HG03280 (cell line): Measurements from ENCODE around the gene MS4A12.
"Not testable (repeated sequence)": the region's sequence is repeated elsewhere in the genome, so short reads cannot be mapped to it uniquely, and the experiment has no call there.

ENCODE experiments used
- ATAC-seq: cut with Tn5 transposase; IDR thresholded peaks from one replicate; pipeline ENCODE4 v1.9.1; 2021; ENCODE audit warnings: mild to moderate bottlenecking, moderate library complexity; ENCODE audit not compliant: unreplicated experiment

The MS4A12 gene

DNA sequence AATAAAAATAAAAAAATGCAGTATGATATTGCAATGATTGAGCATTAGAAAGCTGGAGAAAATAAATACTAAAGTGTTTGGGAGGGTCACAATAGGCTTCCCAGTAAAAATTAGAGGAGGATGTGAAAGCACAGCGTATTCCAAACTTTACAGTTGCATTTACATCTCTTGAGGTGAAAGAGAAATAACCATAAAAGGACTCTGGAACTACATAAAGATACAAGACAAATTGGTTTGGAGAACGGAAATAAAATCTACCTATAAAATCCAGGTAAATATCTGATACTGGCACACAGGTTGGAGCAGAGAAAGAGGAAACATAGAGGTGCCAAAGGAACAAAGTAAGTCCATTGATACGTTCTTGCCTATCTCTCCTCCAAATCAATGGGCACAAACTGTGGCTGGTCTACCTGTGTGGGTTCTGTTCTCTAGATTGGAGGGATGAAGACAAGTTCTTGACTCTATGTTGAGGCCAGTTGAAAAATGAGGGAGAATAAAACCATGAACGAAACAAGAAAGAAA lies at the start of gene MS4A12:
Gene MS4A12, plus strand, starts transcription at position 291 of the 522 bp plus-strand sequence. CDS start 4,541 bp downstream, outside the sequence.
- ATAC-seq: no peak

GRCh38 chr11:60447070-60447469 lies 45.5 kb upstream of the MS4A12 start:
- no peak for ATAC-seq

DNA sequence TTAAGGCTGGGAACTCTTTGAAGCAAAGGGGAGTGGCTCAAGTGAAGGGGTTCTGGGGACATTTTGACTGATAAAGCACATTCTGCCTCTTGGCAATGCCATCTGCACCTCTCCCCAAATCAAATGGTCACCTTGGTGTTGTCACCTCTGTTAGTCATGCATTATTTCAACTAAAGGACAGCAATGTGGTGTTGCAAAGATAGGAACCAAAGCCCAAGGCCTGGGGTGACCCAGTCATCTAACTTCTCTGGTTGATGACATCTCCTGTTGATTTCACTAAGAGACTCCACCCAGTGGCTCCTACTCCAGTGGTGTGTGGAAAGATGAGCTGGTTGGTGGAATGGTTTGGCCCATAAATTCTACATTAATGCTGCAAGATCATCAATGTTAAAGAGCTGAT lies 44.7 kb upstream of the MS4A12 start:
- ATAC-seq: no peak

- not testable (repeated sequence) for ATAC-seq
Measured at GRCh38 chr11:60451185-60451584, 41.4 kb upstream of the MS4A12 start.

GRCh38 chr11:60454212-60454611 lies 38.4 kb upstream of the MS4A12 start:
- no peak for ATAC-seq

DNA sequence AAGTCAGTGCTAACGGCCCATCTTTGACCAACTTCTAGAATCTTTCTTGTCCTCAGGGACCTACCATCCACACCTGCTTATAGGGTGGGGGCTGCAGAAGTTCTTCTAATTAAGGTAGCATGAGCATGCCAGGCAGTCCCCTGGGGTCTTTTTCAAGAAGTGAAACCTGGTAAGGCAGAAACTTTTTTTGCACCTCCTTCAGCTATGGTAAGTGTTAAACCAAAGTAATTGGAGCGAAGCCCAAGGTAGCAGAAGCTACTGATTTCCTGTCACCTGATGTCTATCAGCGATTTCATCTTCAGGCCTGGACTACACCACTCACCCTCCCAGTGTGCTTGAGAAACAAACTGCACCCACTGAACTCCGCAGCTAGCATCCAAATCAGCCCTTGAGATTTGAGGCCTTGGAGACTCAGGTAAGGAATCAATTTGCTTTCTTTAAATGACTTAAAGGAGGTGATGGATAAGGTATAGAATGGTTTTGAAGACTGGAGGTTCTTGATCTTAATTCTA lies 37.0 kb upstream of the MS4A12 start, which contains the start of gene MS4A1:
Gene MS4A1, plus strand, starts transcription at position 317 of the 512 bp plus-strand sequence. CDS start 6,528 bp downstream, outside the sequence.
- peak; percentile 56 for ATAC-seq

DNA sequence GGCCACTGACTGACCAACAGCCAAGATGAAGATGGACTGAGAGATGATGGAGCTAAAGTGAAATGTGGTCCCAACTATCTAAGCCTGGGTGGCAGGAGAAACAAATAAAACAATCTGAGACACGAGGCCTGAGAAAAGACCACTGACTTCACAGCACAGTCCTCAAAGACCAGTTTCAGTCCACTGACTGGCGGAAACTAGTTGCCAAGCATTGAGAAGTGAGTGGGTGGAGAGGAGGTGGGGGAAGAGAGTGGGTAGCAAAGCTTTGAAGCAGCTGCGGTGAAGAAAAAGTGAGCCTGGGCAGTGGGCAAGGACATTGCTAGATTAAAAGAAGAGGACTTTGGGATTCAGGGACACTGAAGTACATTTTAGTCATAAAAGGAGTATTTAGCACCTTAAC lies 35.0 kb upstream of the MS4A12 start:
- peak; percentile 51 for ATAC-seq

DNA sequence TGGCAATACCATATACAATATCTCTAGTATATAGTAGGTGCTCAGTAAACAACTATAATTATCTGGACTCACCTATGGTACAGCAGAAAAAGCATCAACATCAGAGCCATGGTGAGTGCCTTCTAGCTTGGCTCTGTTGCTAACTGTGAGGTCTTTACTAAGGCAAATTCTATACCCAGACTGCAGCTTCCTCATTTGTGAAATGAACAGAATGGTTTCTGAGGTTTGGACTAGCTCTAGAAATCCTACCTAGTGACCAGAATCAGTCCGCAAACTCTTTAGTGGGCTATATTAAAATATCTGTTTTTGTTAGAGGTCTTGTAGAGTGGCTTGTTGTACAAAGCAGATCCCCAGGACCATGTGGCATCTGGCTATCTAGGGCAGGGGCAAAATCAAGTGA lies 33.2 kb upstream of the MS4A12 start:
- ATAC-seq: no peak

- no peak for ATAC-seq
Measured at GRCh38 chr11:60468829-60469228, 23.7 kb upstream of the MS4A12 start.

- no peak for ATAC-seq
Measured at GRCh38 chr11:60469723-60470122, 22.9 kb upstream of the MS4A12 start.

GRCh38 chr11:60477035-60477445 lies 15.5 kb upstream of the MS4A12 start:
- no peak for ATAC-seq

DNA sequence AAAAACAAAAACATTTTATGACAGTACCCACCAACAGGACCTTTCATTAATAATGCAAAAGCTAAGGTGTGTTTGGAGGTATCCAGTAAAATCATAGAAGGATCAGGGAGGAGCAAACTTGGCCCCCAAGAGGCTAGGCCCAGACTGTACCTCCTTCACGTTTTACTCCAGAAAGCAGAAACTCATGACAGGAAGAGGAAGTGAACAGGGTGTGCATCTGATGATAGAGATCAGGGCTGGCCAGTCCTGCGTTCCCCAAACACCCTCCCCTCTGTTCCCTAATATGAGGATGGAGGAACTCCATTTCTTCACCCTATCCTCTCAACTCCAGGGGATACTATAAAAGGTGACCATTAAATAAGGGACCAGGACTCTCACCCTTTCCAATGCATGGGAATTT lies 10.2 kb upstream of the MS4A12 start:
- ATAC-seq: no peak

GRCh38 chr11:60485987-60486386 lies 6.6 kb upstream of the MS4A12 start:
- peak; percentile 100 for ATAC-seq

DNA sequence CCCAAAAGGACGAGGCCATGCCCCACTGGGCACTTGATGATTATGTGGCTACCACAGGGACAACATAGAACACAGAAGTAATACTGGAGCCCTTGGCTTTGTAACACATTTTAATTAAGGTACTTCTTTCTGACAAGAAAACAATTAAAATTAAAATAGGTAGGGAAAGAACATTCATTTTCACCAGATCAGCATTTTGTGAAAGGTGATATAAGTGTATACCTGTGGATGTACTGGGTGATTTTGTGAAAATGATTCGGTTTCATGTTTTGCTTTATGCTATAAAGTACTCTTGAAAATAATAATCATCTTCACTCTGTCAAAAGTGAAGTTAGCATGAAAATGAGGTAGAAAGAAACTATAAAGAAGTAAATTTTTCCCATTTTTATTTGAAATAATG lies 876 bp downstream of the MS4A12 start:
- no peak for ATAC-seq

DNA sequence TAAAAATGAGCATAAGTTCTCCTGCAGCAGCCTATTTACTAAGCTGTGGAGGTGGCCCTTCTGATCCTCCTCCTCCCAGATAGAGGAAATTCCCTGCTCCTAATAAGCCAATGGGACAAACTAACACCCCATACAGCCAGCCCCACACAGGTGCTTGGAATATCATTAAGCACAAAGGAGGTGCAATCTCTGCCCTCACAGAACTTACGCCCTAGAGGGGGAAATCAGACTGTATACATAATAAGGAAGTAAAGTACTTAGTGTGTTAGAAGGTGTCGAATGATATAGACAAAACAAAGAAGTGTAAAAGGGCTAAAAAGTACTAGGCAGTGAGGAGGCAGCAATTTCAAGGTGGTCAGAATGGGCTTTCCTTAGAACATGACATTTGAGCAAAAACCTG lies 5.8 kb downstream of the MS4A12 start:
- no peak for ATAC-seq

- ATAC-seq: no peak
Measured at GRCh38 chr11:60498853-60499252, 6.3 kb downstream of the MS4A12 start.

DNA sequence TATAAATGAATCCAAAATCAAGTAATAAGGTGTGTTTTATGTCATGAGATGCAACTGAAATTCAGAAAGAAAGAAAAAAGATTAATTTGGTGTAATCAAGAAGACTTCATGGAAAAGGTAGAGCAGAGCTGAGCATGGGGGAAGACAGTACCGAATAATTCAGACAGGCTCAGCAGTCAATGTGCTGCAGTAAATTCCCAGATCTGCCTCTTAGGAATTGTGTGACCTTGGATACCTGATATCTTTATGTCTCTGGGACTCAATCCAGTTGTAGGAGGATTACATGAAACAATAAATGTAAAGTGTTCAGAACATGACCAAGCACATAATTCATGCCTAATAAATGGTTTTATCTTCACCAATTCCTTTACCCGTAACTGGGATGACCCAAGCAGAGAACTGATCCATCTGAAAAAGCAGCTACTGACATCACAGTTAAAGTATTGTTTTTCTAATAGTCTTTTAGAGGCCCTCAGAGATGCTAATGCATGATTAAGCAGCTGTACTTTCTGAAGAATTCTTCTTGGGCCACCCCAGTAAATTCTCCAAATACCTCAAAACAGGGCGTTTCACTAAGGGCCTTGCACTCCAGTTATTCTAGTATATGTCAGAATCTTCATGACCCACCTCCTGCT lies 7.8 kb downstream of the MS4A12 start:
- ATAC-seq: no peak

GRCh38 chr11:60502221-60502775 lies 9.7 kb downstream of the MS4A12 start:
- ATAC-seq: no peak

DNA sequence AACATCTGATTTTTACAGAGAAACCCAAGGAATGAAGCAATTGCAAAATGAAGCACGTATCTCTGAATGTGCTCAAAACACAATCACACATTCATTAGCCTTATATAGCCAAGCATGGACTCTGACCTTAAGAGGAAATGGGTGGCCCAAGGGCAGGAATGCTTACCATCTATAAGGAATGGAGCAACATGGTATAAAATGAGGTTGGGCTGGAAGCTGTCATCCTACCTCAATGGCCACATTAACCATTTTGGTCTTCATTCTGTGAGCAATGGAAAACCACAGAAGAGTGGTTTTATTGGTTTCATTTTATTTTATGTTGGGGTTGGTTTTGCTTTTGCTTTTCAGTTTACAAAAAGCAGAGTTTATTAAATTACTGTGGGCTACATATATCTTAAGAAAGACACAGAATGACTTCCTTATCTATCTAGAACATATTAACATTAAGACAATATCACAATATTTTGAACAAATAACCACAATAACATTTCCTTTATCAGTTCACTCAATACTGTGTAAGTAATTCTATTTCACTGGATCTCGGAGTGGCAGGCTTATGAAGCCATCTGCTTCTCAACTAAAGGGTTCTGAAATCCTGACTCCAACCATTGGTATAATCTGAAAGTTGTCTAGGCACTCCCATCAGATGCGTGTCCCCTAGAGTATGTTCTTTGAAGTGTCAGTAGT lies 11.8 kb downstream of the MS4A12 start:
- no peak for ATAC-seq

GRCh38 chr11:60509609-60510008 lies 17.0 kb downstream of the MS4A12 start:
- ATAC-seq: not testable (repeated sequence)

DNA sequence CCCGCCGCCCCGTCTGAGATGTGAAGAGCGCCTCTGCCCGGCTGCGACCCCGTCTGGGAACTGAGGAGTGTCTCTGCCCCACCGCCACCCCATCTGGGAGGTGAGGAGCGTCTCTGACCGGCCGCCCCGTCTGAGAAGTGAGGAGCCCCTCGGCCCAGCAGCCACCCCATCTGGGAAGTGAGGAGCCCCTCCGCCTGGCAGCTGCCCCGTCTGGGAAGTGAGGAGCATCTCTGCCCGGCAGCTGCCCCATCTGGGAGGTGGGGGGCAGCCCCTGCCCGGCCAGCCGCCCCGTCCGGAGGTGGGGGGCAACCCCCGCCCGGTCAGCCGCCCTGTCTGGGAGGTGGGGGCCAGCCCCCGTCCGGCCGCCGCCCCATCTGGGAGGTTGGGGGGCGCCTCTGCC lies 17.6 kb downstream of the MS4A12 start:
- ATAC-seq: not testable (repeated sequence)

DNA sequence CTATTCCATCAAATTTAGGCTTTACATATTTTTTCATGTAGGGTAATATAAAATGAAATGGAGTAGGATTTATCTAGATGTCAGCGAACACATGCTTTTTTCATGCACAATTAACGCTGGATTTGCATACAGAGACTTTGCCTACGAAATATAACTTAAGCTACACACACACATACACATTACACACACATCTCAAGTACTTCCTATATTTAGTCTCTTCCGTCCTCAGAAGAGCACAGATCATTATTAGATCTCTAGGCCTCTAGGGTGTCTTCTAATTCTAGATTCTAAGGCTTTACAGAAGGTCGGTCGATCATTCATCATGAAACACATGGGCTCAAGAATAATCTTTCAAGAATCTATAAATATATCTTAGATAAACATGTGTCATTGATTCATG lies 18.8 kb downstream of the MS4A12 start:
- no peak for ATAC-seq
